Trophoblast cell (in vitro differentiated cells and primary cell): ENCODE data around the gene PRKCB.

Source experiments
- DNase-seq, 2 donors: peaks; one replicate each; pipeline ENCODE4 v3.0.0-alpha.2; 2016
- H2AFZ ChIP-seq: 2 replicates; pipeline ENCODE4 v1.6.1; 2013; ENCODE audit warnings: low read length, moderate library complexity, mild to moderate bottlenecking; ENCODE audit not compliant: insufficient read depth, poor library complexity
- H2AK5ac ChIP-seq: 2 replicates; pipeline ENCODE4 v1.6.1; 2013; ENCODE audit warnings: mild to moderate bottlenecking, low read length
- H2BK120ac ChIP-seq: 2 replicates; pipeline ENCODE4 v1.6.1; 2013; ENCODE audit warnings: low read length, mild to moderate bottlenecking, moderate library complexity; ENCODE audit not compliant: insufficient read depth, poor library complexity
- H2BK12ac ChIP-seq: 2 replicates; pipeline ENCODE4 v1.6.1; 2013; ENCODE audit warnings: mild to moderate bottlenecking, low read length, moderate library complexity
- H2BK5ac ChIP-seq: 2 replicates; pipeline ENCODE4 v1.6.1; 2013; ENCODE audit warnings: low read length, low read depth, moderate library complexity, mild to moderate bottlenecking; ENCODE audit not compliant: poor library complexity
- H3K14ac ChIP-seq: 2 replicates; pipeline ENCODE4 v1.6.1; 2013; ENCODE audit warnings: mild to moderate bottlenecking, low read length
- H3K18ac ChIP-seq: 2 replicates; pipeline ENCODE4 v1.6.1; 2013; ENCODE audit warnings: mild to moderate bottlenecking, low read length
- H3K23ac ChIP-seq: 2 replicates; pipeline ENCODE4 v1.6.1; 2013; ENCODE audit warnings: low read length
- H3K27ac ChIP-seq: 2 replicates; pipeline ENCODE4 v1.5.1; 2013; ENCODE audit warnings: low read depth, mild to moderate bottlenecking, inconsistent platforms, low read length, moderate library complexity
- H3K27me3 ChIP-seq: 2 replicates; pipeline ENCODE4 v1.6.1; 2013; ENCODE audit warnings: inconsistent platforms, mild to moderate bottlenecking, low read length, moderate library complexity; ENCODE audit not compliant: insufficient read depth
- H3K36me3 ChIP-seq, 2 experiments: 1 replicate in 1 of 2; 2 replicates in 1 of 2; pipeline ENCODE4 v1.6.1; 2013; ENCODE audit warnings: low read length in 2 of 2, mild to moderate bottlenecking in 2 of 2, moderate library complexity in 1 of 2; ENCODE audit not compliant: insufficient read depth in 2 of 2, control insufficient read depth in 1 of 2
- H3K4ac ChIP-seq: 2 replicates; pipeline ENCODE4 v1.6.1; 2013; ENCODE audit warnings: low read depth, mild to moderate bottlenecking, low read length, moderate library complexity
- H3K4me1 ChIP-seq, 2 experiments: 1 replicate in 1 of 2; 2 replicates in 1 of 2; pipeline ENCODE4 v1.6.1; 2013; ENCODE audit warnings: low read length in 2 of 2, mild to moderate bottlenecking in 2 of 2, moderate library complexity in 1 of 2; ENCODE audit not compliant: insufficient read depth in 2 of 2, control insufficient read depth in 1 of 2
- H3K4me2 ChIP-seq: 2 replicates; pipeline ENCODE4 v1.6.1; 2013; ENCODE audit warnings: inconsistent platforms, mild to moderate bottlenecking, low read length, moderate library complexity
- H3K4me3 ChIP-seq: 2 replicates; pipeline ENCODE4 v1.5.1; 2013; ENCODE audit warnings: mild to moderate bottlenecking, low read depth, low read length, inconsistent platforms
- H3K79me1 ChIP-seq: one replicate; pipeline ENCODE4 v1.6.1; 2013; ENCODE audit warnings: low read length
- H3K79me2 ChIP-seq: 2 replicates; pipeline ENCODE4 v1.6.1; 2013; ENCODE audit warnings: low read length, mild to moderate bottlenecking; ENCODE audit not compliant: control insufficient read depth, insufficient read depth, poor library complexity
- H3K9ac ChIP-seq: 2 replicates; pipeline ENCODE4 v1.6.1; 2013; ENCODE audit warnings: mild to moderate bottlenecking, low read length
- H3K9me3 ChIP-seq: 2 replicates; pipeline ENCODE4 v1.6.1; 2013; ENCODE audit warnings: low read depth, mild to moderate bottlenecking, control low read depth, inconsistent platforms, low read length; ENCODE audit not compliant: insufficient read depth
- H4K12ac ChIP-seq: 2 replicates; pipeline ENCODE4 v1.6.1; 2013; ENCODE audit warnings: low read depth, mild to moderate bottlenecking, low read length, moderate library complexity
- H4K8ac ChIP-seq: 2 replicates; pipeline ENCODE4 v1.6.1; 2013; ENCODE audit warnings: low read depth, mild to moderate bottlenecking, low read length, moderate library complexity
- H4K91ac ChIP-seq: one replicate; pipeline ENCODE4 v1.6.1; 2013; ENCODE audit warnings: low read depth, mild to moderate bottlenecking, low read length, moderate library complexity
- WGBS: extraction: QIAGEN DNeasy Blood & Tissue Kit; methylation state at CpG from one replicate; pipeline ENCODE4 v1.1.7; 2013; ENCODE audit warnings: missing lambda C conversion rate; ENCODE audit not compliant: insufficient read length, insufficient coverage; ENCODE audit errors: extremely low coverage; 5-methylcytosine and 5-hydroxymethylcytosine counted together

The PRKCB gene

GRCh38 chr16:23856251-23856709, 20.5 kb downstream of the PRKCB start:
- Histone ChIP-seq H3K4me1 (no peaks in the 10 kb centered on the region), H3K27me3 (no peaks in the 10 kb centered on the region), H2BK120ac (no peak overlapping the region), H3K4me3 (no peak overlapping the region), H3K36me3 (no peaks in the 10 kb centered on the region), H3K27ac (no peak overlapping the region), H4K12ac (no peak overlapping the region), H4K8ac (no peak overlapping the region), H3K79me1 (no peaks in the 10 kb centered on the region), H3K18ac (no peak overlapping the region), H2BK12ac (no peak overlapping the region), H3K9me3 (no peaks in the 10 kb centered on the region), H3K14ac (no peak overlapping the region), H2AK5ac (no peak overlapping the region), H3K4ac (no peak overlapping the region), H2AFZ (no peak overlapping the region), H3K23ac (no peak overlapping the region), H3K4me2 (no peak overlapping the region), H4K91ac (no peak overlapping the region), H2BK5ac (no peak overlapping the region), H3K9ac (no peak overlapping the region), H3K79me2 (no peaks in the 10 kb centered on the region)
- no CpG with 5 or more reads among the region's 2 CpGs for WGBS
- no peak for DNase-seq

- Histone ChIP-seq H4K91ac (no peak overlapping the region), H3K23ac (no peak overlapping the region), H2BK12ac (no peak overlapping the region), H4K12ac (no peak overlapping the region), H4K8ac (no peak overlapping the region), H3K4me1 (no peaks in the 10 kb centered on the region), H2AFZ (no peak overlapping the region), H3K79me2 (no peaks in the 10 kb centered on the region), H2AK5ac (no peak overlapping the region), H3K79me1 (no peaks in the 10 kb centered on the region), H3K27me3 (no peaks in the 10 kb centered on the region), H2BK120ac (no peak overlapping the region), H3K36me3 (no peaks in the 10 kb centered on the region), H3K4me3 (no peak overlapping the region), H3K9me3 (no peaks in the 10 kb centered on the region), H3K18ac (no peak overlapping the region), H3K14ac (no peak overlapping the region), H3K27ac (no peak overlapping the region), H3K4ac (no peak overlapping the region), H2BK5ac (no peak overlapping the region), H3K9ac (no peak overlapping the region), H3K4me2 (no peak overlapping the region)
- WGBS, result no CpG with 5 or more reads among the region's 11 CpGs
- no peak for DNase-seq
Observed at GRCh38 chr16:23857256-23857880, 21.6 kb downstream of the PRKCB start.

DNA sequence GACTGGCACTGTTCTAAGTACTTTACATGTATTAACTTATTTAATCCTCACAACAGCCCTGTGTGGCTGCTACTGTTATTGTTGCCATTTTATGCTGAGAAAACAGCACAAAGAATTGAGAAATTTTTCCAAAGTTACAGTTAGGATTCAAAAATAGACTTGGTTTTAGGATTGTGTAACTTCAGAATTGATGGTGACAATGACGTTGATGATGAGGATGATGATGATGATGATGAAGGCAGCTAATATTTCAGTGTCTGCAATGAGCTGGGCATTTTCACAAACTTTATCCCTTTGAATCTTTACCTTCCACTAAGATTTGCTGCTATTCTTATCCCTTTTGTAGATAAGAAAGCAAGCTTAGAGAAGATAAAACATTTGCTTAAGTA, 22.1 kb downstream of the PRKCB start:
- H3K27ac ChIP-seq, result no peak overlapping the region
- no peak for DNase-seq
- H4K91ac ChIP-seq, result no peak overlapping the region
- no peaks in the 10 kb centered on the region for H3K4me1 ChIP-seq
- no peak overlapping the region for H3K18ac ChIP-seq
- H3K23ac ChIP-seq, result no peak overlapping the region
- no peak overlapping the region for H2BK12ac ChIP-seq
- H3K14ac ChIP-seq, result no peak overlapping the region
- no peak overlapping the region for H3K4ac ChIP-seq
- no peaks in the 10 kb centered on the region for H3K79me2 ChIP-seq
- H2BK5ac ChIP-seq, result no peak overlapping the region
- no peaks in the 10 kb centered on the region for H3K27me3 ChIP-seq
- H3K9ac ChIP-seq, result no peak overlapping the region
- no peak overlapping the region for H3K4me3 ChIP-seq
- no peak overlapping the region for H4K12ac ChIP-seq
- WGBS, result no CpG with 5 or more reads among the region's 1 CpG
- no peaks in the 10 kb centered on the region for H3K9me3 ChIP-seq
- no peaks in the 10 kb centered on the region for H3K79me1 ChIP-seq
- no peak overlapping the region for H2AFZ ChIP-seq
- H4K8ac ChIP-seq, result no peak overlapping the region
- no peak overlapping the region for H2BK120ac ChIP-seq
- H3K4me2 ChIP-seq, result no peak overlapping the region
- no peaks in the 10 kb centered on the region for H3K36me3 ChIP-seq
- H2AK5ac ChIP-seq, result no peak overlapping the region

DNA sequence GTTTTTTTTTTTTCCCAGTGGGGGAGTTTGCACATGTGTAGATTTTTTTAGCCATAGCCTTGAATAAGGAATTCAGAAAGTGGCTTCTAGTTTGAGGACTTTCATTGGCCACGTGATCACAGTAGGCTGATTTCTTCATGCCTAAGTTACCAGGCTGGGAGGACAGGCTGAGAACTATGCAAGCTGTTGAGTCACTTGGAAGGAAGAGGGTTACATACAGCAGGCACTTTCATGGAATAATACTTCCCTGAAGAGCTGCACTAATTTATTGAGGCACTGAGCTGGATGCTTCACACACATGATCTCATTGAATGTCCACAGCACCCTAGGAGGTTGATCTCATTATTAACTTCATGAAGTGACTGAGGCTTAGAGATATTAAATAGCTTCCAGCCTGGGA, 22.8 kb downstream of the PRKCB start:
- H3K27ac ChIP-seq, result no peak overlapping the region
- H2BK12ac ChIP-seq, result no peak overlapping the region
- DNase-seq, result peak; percentile 8 to 52
- H3K9me3 ChIP-seq, result no peaks in the 10 kb centered on the region
- no peak overlapping the region for H3K9ac ChIP-seq
- no peaks in the 10 kb centered on the region for H3K79me1 ChIP-seq
- H3K4me2 ChIP-seq, result no peak overlapping the region
- no peaks in the 10 kb centered on the region for H3K4me1 ChIP-seq
- no peak overlapping the region for H2AFZ ChIP-seq
- no peak overlapping the region for H2BK120ac ChIP-seq
- H2AK5ac ChIP-seq, result no peak overlapping the region
- H2BK5ac ChIP-seq, result no peak overlapping the region
- WGBS, result no CpG with 5 or more reads among the region's 1 CpG
- H3K79me2 ChIP-seq, result no peaks in the 10 kb centered on the region
- H3K4me3 ChIP-seq, result no peak overlapping the region
- H3K36me3 ChIP-seq, result no peaks in the 10 kb centered on the region
- H3K23ac ChIP-seq, result no peak overlapping the region
- no peak overlapping the region for H4K12ac ChIP-seq
- no peaks in the 10 kb centered on the region for H3K27me3 ChIP-seq
- H3K18ac ChIP-seq, result no peak overlapping the region
- no peak overlapping the region for H4K8ac ChIP-seq
- no peak overlapping the region for H3K4ac ChIP-seq
- H4K91ac ChIP-seq, result no peak overlapping the region
- no peak overlapping the region for H3K14ac ChIP-seq
